IPS DF 6.9 (cell line): ENCODE results near the gene PARM1.

Experiments used
- DNase-seq: peaks from one replicate; pipeline ENCODE4 v3.0.0-alpha.2; 2013; ENCODE audit warnings: low read depth, low spot score
- H3K27ac ChIP-seq: one replicate; pipeline ENCODE4 v1.5.1; 2013; ENCODE audit warnings: low read length, control low read depth
- H3K27me3 ChIP-seq: 2 replicates; pipeline ENCODE4 v1.6.1; 2013; ENCODE audit warnings: mild to moderate bottlenecking, low read length; ENCODE audit not compliant: control insufficient read depth, insufficient read depth
- H3K36me3 ChIP-seq: 2 replicates; pipeline ENCODE4 v1.6.1; 2013; ENCODE audit warnings: low read length; ENCODE audit not compliant: control insufficient read depth, insufficient read depth
- H3K4me1 ChIP-seq: 2 replicates; pipeline ENCODE4 v1.6.1; 2013; ENCODE audit warnings: low read length; ENCODE audit not compliant: control insufficient read depth, insufficient read depth
- H3K4me3 ChIP-seq: 2 replicates; pipeline ENCODE4 v1.5.1; 2013; ENCODE audit warnings: mild to moderate bottlenecking, low read length
- H3K9me3 ChIP-seq: 2 replicates; pipeline ENCODE4 v1.6.1; 2013; ENCODE audit warnings: low read length, inconsistent platforms; ENCODE audit not compliant: control insufficient read depth, insufficient read depth
- WGBS: extraction: QIAGEN DNeasy Blood & Tissue Kit; methylation state at CpG from one replicate; pipeline ENCODE4 v1.1.7; 2013; ENCODE audit warnings: mixed read lengths, missing lambda C conversion rate; ENCODE audit not compliant: insufficient read length, insufficient coverage; 5-methylcytosine and 5-hydroxymethylcytosine counted together

PARM1 gene

GRCh38 chr4:74932832-74933561 lies at the start of gene PARM1:
PARM1 (plus strand) TSS chr4:74933116; CDS start chr4:74933328, 212 bp downstream.
- WGBS = no CpG with 5 or more reads among the region's 64 CpGs
- no peaks in the 10 kb centered on the region for H3K36me3 ChIP-seq
- H3K27ac ChIP-seq = no peak within 1 kb of the TSS
- H3K27me3 ChIP-seq = peaks cover 17% of the 10 kb centered on the region
- peak; percentile 41 for DNase-seq
- peaks cover 2% of the 10 kb centered on the region for H3K4me1 ChIP-seq
- peak within 1 kb of the TSS; percentile 48; the same call in 1 of the 2 replicates for H3K4me3 ChIP-seq
- no peaks in the 10 kb centered on the region for H3K9me3 ChIP-seq

DNA sequence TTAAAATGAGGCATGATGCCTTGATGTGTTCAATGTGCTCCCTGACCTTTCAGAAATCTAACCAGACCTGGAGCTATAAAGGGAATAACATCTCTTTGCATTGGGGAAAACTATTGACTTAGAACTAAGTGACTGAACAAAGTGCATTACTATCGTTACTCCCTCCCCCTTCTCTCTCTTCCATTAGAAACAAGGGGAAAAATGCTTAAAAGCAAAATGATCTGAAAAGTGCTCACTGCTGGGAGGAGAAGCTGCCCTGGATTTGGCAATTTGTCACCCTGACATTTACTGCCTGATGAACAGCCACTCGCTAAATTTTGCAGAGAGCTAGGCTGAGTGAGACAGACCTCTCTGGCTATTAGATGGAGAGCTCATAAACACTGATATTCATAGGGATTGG lies 48.6 kb upstream of the PARM1 start:
- no peaks in the 10 kb centered on the region for H3K36me3 ChIP-seq
- H3K4me1 ChIP-seq = no peaks in the 10 kb centered on the region
- no peak for DNase-seq
- no peaks in the 10 kb centered on the region for H3K27me3 ChIP-seq
- no peak overlapping the region for H3K27ac ChIP-seq
- no CpG with 5 or more reads among the region's 2 CpGs for WGBS
- H3K9me3 ChIP-seq = no peaks in the 10 kb centered on the region
- H3K4me3 ChIP-seq = no peak overlapping the region

DNA sequence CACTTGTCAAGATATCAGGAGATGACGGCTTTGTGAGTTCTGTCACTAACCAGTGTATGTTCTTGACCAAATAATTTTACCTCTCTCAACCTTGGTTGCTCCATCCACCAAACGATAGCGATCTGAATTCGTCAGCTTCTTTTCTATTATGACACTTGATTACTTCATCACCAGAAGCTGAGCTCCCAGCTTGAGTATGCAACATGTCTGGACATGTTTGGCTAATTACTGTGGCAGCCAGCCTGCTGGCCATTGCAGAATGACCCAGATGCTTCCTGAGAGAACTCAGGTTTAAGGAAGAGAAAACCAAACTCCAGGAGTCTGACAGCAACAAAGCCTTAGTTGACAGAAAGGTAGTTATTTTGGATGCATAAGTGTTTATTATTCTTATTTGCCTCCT lies 46.4 kb upstream of the PARM1 start:
- no peak overlapping the region for H3K27ac ChIP-seq
- no peaks in the 10 kb centered on the region for H3K27me3 ChIP-seq

GRCh38 chr4:74890341-74890740 lies 42.6 kb upstream of the PARM1 start:
- no peak overlapping the region for H3K27ac ChIP-seq
- H3K9me3 ChIP-seq = no peaks in the 10 kb centered on the region
- WGBS = no CpG with 5 or more reads among the region's 5 CpGs
- no peaks in the 10 kb centered on the region for H3K27me3 ChIP-seq
- no peak overlapping the region for H3K4me3 ChIP-seq
- H3K36me3 ChIP-seq = no peaks in the 10 kb centered on the region
- DNase-seq = no peak
- H3K4me1 ChIP-seq = no peaks in the 10 kb centered on the region

More for the DNA sequence above, 46.4 kb upstream of the PARM1 start:
- no peak overlapping the region for H3K4me3 ChIP-seq
- WGBS = no CpG with 5 or more reads among the region's 4 CpGs
- DNase-seq = no peak
- H3K9me3 ChIP-seq = no peaks in the 10 kb centered on the region
- no peaks in the 10 kb centered on the region for H3K4me1 ChIP-seq
- no peaks in the 10 kb centered on the region for H3K36me3 ChIP-seq

GRCh38 chr4:74891037-74891436 lies 41.9 kb upstream of the PARM1 start:
- Histone ChIP-seq H3K9me3 (no peaks in the 10 kb centered on the region), H3K36me3 (no peaks in the 10 kb centered on the region), H3K27me3 (no peaks in the 10 kb centered on the region), H3K4me3 (no peak overlapping the region), H3K4me1 (no peaks in the 10 kb centered on the region), H3K27ac (no peak overlapping the region)
- no CpG with 5 or more reads among the region's 1 CpG for WGBS
- no peak for DNase-seq

DNA sequence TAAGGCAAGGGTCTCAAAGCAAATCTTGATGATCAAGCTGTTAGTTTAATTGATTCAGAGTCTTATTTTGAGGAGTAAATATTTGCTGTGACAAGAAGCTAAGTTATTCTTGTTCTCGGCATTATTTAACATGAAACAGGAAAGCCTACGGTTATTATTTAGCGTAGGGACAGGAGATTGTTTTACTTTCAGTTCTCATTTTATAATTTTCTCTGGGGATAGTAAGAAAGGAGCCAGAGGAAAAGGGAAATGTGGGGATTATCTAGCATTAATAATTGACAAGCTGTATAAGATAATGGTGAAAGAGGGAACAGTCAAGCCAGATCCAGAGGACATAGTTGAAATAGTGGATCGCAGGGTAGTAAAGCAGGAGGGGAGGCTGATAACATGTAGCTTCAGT lies 39.7 kb upstream of the PARM1 start:
- Histone ChIP-seq H3K27ac (no peak overlapping the region), H3K27me3 (no peaks in the 10 kb centered on the region), H3K4me3 (no peak overlapping the region), H3K4me1 (no peaks in the 10 kb centered on the region), H3K9me3 (no peaks in the 10 kb centered on the region), H3K36me3 (no peaks in the 10 kb centered on the region)
- no CpG with 5 or more reads among the region's 4 CpGs for WGBS
- no peak for DNase-seq

- no peak for DNase-seq
- Histone ChIP-seq H3K4me1 (no peaks in the 10 kb centered on the region), H3K9me3 (no peaks in the 10 kb centered on the region), H3K27ac (no peak overlapping the region), H3K36me3 (no peaks in the 10 kb centered on the region), H3K27me3 (no peaks in the 10 kb centered on the region), H3K4me3 (no peak overlapping the region)
- WGBS = no CpG with 5 or more reads among the region's 3 CpGs
Measured at GRCh38 chr4:74896595-74896994, 36.3 kb upstream of the PARM1 start.

DNA sequence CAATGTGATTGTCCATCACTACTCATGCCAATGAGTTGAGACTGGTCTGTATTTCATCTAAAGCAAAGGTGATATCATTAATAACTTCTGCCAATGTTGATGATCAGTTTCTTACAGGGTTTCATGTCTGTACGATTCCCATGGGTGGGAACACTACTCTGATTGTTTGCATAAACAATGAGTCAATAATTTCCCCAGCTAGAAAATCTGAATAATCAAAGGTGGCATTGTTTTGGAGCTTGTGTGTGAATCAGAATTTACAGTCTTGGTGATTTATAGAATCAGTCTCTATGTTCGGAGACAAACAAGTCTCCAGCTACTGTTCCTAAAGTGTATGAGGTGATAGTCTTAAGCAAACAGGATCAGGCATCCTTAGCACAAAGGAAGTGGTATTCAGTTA lies 35.5 kb upstream of the PARM1 start:
- Histone ChIP-seq H3K27ac (no peak overlapping the region), H3K9me3 (no peaks in the 10 kb centered on the region), H3K36me3 (no peaks in the 10 kb centered on the region), H3K27me3 (no peaks in the 10 kb centered on the region), H3K4me3 (no peak overlapping the region), H3K4me1 (no peaks in the 10 kb centered on the region)
- no peak for DNase-seq
- no CpG with 5 or more reads among the region's 2 CpGs for WGBS

DNA sequence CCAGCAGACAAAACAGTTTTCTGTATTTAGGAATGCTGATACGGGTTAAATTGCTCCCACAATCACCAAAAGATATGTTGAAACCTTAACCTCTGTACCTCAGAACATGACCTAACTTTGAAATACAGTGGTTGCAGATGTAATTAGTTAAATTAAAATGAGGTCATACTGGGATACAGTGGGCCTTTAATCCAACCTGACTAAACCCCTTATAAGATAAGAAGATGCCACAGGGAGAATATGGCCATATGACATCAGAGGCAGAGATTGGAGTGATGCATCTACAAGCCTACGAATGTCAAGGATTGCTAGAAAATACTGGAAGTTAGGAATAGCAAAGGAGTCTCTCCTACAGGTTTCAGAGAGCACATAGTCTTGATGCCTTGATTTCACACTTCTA lies 32.1 kb upstream of the PARM1 start:
- no peaks in the 10 kb centered on the region for H3K9me3 ChIP-seq
- H3K4me3 ChIP-seq = no peak overlapping the region
- H3K27me3 ChIP-seq = no peaks in the 10 kb centered on the region
- no peaks in the 10 kb centered on the region for H3K36me3 ChIP-seq
- DNase-seq = no peak
- H3K27ac ChIP-seq = no peak overlapping the region
- no peaks in the 10 kb centered on the region for H3K4me1 ChIP-seq
- WGBS = no CpG with 5 or more reads among the region's 2 CpGs

- H3K27me3 ChIP-seq = no peaks in the 10 kb centered on the region
- H3K27ac ChIP-seq = no peak overlapping the region
- WGBS = no CpG with 5 or more reads among the region's 3 CpGs
- H3K36me3 ChIP-seq = no peaks in the 10 kb centered on the region
- no peaks in the 10 kb centered on the region for H3K4me1 ChIP-seq
- H3K4me3 ChIP-seq = no peak overlapping the region
- no peak for DNase-seq
- no peaks in the 10 kb centered on the region for H3K9me3 ChIP-seq
Measured at GRCh38 chr4:74904509-74905065, 28.3 kb upstream of the PARM1 start.

GRCh38 chr4:74906771-74907170 lies 26.1 kb upstream of the PARM1 start:
- no peak overlapping the region for H3K4me3 ChIP-seq
- no peak for DNase-seq
- H3K4me1 ChIP-seq = no peaks in the 10 kb centered on the region
- WGBS = no CpG with 5 or more reads among the region's 2 CpGs
- no peaks in the 10 kb centered on the region for H3K27me3 ChIP-seq
- no peak overlapping the region for H3K27ac ChIP-seq
- no peaks in the 10 kb centered on the region for H3K9me3 ChIP-seq
- no peaks in the 10 kb centered on the region for H3K36me3 ChIP-seq
